K562 (cell line): ENCODE measurements around the gene NMNAT1. TPM values are rescaled to one million over a fixed set of nuclear protein-coding genes. Genes with fewer than 3 reads are reported as not detected.

Experiments
- BMI1 ChIP-seq: fragments of 150-350 bp; IDR thresholded peaks from 2 replicates; pipeline ENCODE4 v1.6.1; 2014; ENCODE audit warnings: low read length
- DDX20 ChIP-seq: fragments of 450-650 bp; IDR thresholded peaks from 2 replicates; pipeline ENCODE4 v1.6.1; 2016; ENCODE audit warnings: missing genetic modification characterization, low read depth, mild to moderate bottlenecking, missing compliant biosample characterization, moderate library complexity
- FOS ChIP-seq: IDR thresholded peaks from 3 replicates; pipeline ENCODE4 v1.6.1; 2011; ENCODE audit not compliant: insufficient read length; ENCODE audit errors: extremely low read depth
- FOSL1 ChIP-seq: fragments of 200-800 bp; sonication (Bioruptor generic); conservative IDR thresholded peaks from 2 replicates; pipeline ENCODE4 v1.6.1; 2016; ENCODE audit warnings: missing genetic modification characterization, missing compliant biosample characterization
- HEY1 ChIP-seq: fragments of 250-450 bp; sonication (Bioruptor Pico); IDR thresholded peaks from 2 replicates; pipeline ENCODE4 v1.5.0; 2020; ENCODE audit warnings: mild to moderate bottlenecking, moderate library complexity, borderline replicate concordance
- MCM7 ChIP-seq, 2 experiments: fragments of 450-650 bp; IDR thresholded peaks; 2 replicates each; pipeline ENCODE4 v1.6.1; 2016 to 2018
- MEF2A ChIP-seq: IDR thresholded peaks from 2 replicates; pipeline ENCODE4 v1.6.1; 2011; ENCODE audit warnings: low read depth, mild to moderate bottlenecking, low read length, moderate library complexity; ENCODE audit not compliant: control insufficient read depth
- MLX ChIP-seq, 2 experiments: fragments of 450-650 bp in 1 of 2; sonication (generic) in 1 of 2; formaldehyde crosslinking; conservative IDR thresholded peaks; 2 replicates each; pipeline versions ENCODE4 v1.4.0 to v1.8.1; 2020 to 2022; ENCODE audit warnings: mild to moderate bottlenecking in 1 of 2, missing genetic modification reagents in 1 of 2
- PCBP2 ChIP-seq: fragments of 200-400 bp; formaldehyde crosslinking; IDR thresholded peaks from 2 replicates; pipeline ENCODE4 v1.6.1; 2018; ENCODE audit warnings: low read length, low read depth, mild to moderate bottlenecking, moderate library complexity; ENCODE audit not compliant: poor library complexity, severe bottlenecking
- PHB ChIP-seq: fragments of 250-450 bp; sonication (Bioruptor Pico); IDR thresholded peaks from 2 replicates; pipeline ENCODE4 v1.5.0; 2021
- PHF21A ChIP-seq: fragments of 450-650 bp; IDR thresholded peaks from 2 replicates; pipeline ENCODE4 v1.6.1; 2017; ENCODE audit warnings: low read depth, borderline replicate concordance
- PPARD ChIP-seq: fragments of 250-450 bp; sonication (Bioruptor Pico); IDR thresholded peaks from 2 replicates; pipeline ENCODE4 v1.8.0; 2022; ENCODE audit warnings: inconsistent platforms, mild to moderate bottlenecking, moderate library complexity
- RBM14 ChIP-seq: fragments of 200-400 bp; formaldehyde crosslinking; IDR thresholded peaks from 2 replicates; pipeline ENCODE4 v1.6.1; 2018; ENCODE audit warnings: low read depth, mild to moderate bottlenecking, low read length, moderate library complexity, borderline replicate concordance; ENCODE audit not compliant: insufficient read depth
- SMAD4 ChIP-seq: fragments of 250-450 bp; sonication (Bioruptor Pico); conservative IDR thresholded peaks from 2 replicates; pipeline ENCODE4 v1.8.0; 2021; ENCODE audit warnings: inconsistent platforms, mild to moderate bottlenecking, moderate library complexity
- SP1 ChIP-seq: sonication (generic); formaldehyde crosslinking; IDR thresholded peaks from 2 replicates; pipeline ENCODE4 v1.8.1; 2022; ENCODE audit warnings: mild to moderate bottlenecking, missing genetic modification reagents
- SREBF2 ChIP-seq: sonication (generic); formaldehyde crosslinking; IDR thresholded peaks from 2 replicates; pipeline ENCODE4 v1.4.0; 2020; ENCODE audit warnings: mild to moderate bottlenecking, missing genetic modification reagents
- STAT5B ChIP-seq: fragments of 250-450 bp; sonication (Bioruptor Pico); IDR thresholded peaks from 2 replicates; pipeline ENCODE4 v1.8.0; 2021; ENCODE audit warnings: mild to moderate bottlenecking, inconsistent platforms
- TCF3 ChIP-seq: sonication (generic); formaldehyde crosslinking; IDR thresholded peaks from 2 replicates; pipeline ENCODE4 v1.4.0; 2020; ENCODE audit warnings: mild to moderate bottlenecking, missing genetic modification reagents
- TCF7L2 ChIP-seq: fragments of 150-350 bp; IDR thresholded peaks from 2 replicates; pipeline ENCODE4 v1.6.1; 2016; ENCODE audit warnings: low read depth, mild to moderate bottlenecking, low read length, moderate library complexity
- THRB ChIP-seq: fragments of 450-650 bp; formaldehyde crosslinking; conservative IDR thresholded peaks from 2 replicates; pipeline ENCODE4 v1.4.0; 2022; ENCODE audit warnings: mild to moderate bottlenecking, missing genetic modification characterization
- WHSC1 ChIP-seq: IDR thresholded peaks from one replicate; pipeline ENCODE4 v1.6.1; 2012; ENCODE audit warnings: low read length, control low read depth, inconsistent platforms
- ZBTB26 ChIP-seq: fragments of 450-650 bp; formaldehyde crosslinking; IDR thresholded peaks from 2 replicates; pipeline ENCODE4 v1.4.0; 2022; ENCODE audit warnings: missing genetic modification characterization
- ZC3H11A ChIP-seq: IDR thresholded peaks from 2 replicates; pipeline ENCODE4 v1.6.1; 2012; ENCODE audit warnings: low read depth, low read length, improper control_type of control experiment
- ZNF316 ChIP-seq: fragments of 450-650 bp; IDR thresholded peaks from 2 replicates; pipeline ENCODE4 v1.6.1; 2016
- ZNF696 ChIP-seq: fragments of 250-450 bp; sonication (Bioruptor Pico); conservative IDR thresholded peaks from 2 replicates; pipeline ENCODE4 v1.4.0; 2020; ENCODE audit warnings: mild to moderate bottlenecking, moderate library complexity
- ZNF830 ChIP-seq: fragments of 250-450 bp; sonication (Bioruptor Pico); IDR thresholded peaks from 2 replicates; pipeline ENCODE4 v1.5.0; 2021; ENCODE audit warnings: mild to moderate bottlenecking
- polyA plus RNA-seq, 8 experiments: library from polyadenylated mRNA; depleted of rRNA in 4 of 8; stranded (reverse) in 5 of 8; unstranded in 3 of 8; fragments of >200 nt; fragmentation: Nextera tagmentation in 2 of 8; fragmentation: Illumina TruSeq in 1 of 8; extraction: Ambion mirVana in 2 of 8; extraction: Trizol in 1 of 8; gene quantifications; 2 replicates each; pipeline versions ENCODE4 v1.2.1 to v1.2.3, GENCODE V29; 2011 to 2014; ENCODE audit warnings: inconsistent platforms in 1 of 8, missing spikeins in 1 of 8
- total RNA-seq, 7 experiments: library from RNA; depleted of rRNA in 6 of 7; stranded (reverse); fragments of >200 nt in 6 of 7; fragmentation: Illumina TruSeq in 2 of 7; extraction: Trizol in 2 of 7; gene quantifications; 2 replicates each; pipeline versions ENCODE4 v1.2.1 to v1.2.3, GENCODE V29; 2011 to 2021; ENCODE audit warnings: low replicate concordance in 1 of 7
- TF ChIP-seq, protein P1 (sequence below): sonication (generic); formaldehyde crosslinking; IDR thresholded peaks from 2 replicates; pipeline ENCODE4 v1.8.0; 2022; ENCODE audit warnings: mild to moderate bottlenecking, missing genetic modification reagents

Gene NMNAT1
- total and polyA plus RNA-seq, 9 of the 15 experiments (the other 6 are each of a cell fraction or from before 2014, with no cell fraction given) = 5.1 to 14.6 (median 12.1) TPM

GRCh38 chr1:9929431-9930385 lies 13.6 kb upstream of the NMNAT1 start (continued):
- TF ChIP-seq RBM14 = no peak
- peak; percentile 77 for TF ChIP-seq SMAD4 (CRISPR knock-in tag)
- TF ChIP-seq SREBF2 = no peak
- no peak for TF ChIP-seq WHSC1
- no peak for TF ChIP-seq MCM7 (IDR thresholded peaks at IDR 0.05)
- no peak for TF ChIP-seq SP1 (CRISPR knock-in tag)
- no peak for TF ChIP-seq ZBTB26 (CRISPR knock-in tag)
- no peak for TF ChIP-seq PCBP2
- TF ChIP-seq MLX (CRISPR knock-in tag; conservative IDR thresholded peaks at IDR 0.05) = no peak
- TF ChIP-seq PHB (CRISPR knock-in tag) = no peak
- peak; percentile 46 for TF ChIP-seq FOSL1 (tag)
- no peak for TF ChIP-seq PPARD (CRISPR knock-in tag)
- no peak for TF ChIP-seq PHF21A
- TF ChIP-seq THRB = no peak
- TF ChIP-seq, protein P1, sequence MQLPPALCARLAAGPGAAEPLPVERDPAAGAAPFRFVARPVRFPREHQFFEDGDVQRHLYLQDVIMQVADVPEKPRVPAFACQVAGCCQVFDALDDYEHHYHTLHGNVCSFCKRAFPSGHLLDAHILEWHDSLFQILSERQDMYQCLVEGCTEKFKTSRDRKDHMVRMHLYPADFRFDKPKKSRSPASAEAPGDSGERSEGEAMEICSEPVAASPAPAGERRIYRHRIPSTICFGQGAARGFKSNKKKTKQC = no peak
- TF ChIP-seq ZNF696 (CRISPR knock-in tag) = no peak
- no peak for TF ChIP-seq TCF3 (CRISPR knock-in tag)
- TF ChIP-seq ZNF316 = peak; percentile 66
- no peak for TF ChIP-seq MEF2A
- TF ChIP-seq FOS = no peak
- TF ChIP-seq BMI1 = no peak
- no peak for TF ChIP-seq HEY1 (CRISPR knock-in tag)
- TF ChIP-seq STAT5B = no peak
- TF ChIP-seq ZC3H11A = no peak
- no peak for TF ChIP-seq TCF7L2
- TF ChIP-seq DDX20 = no peak
- TF ChIP-seq ZNF830 (CRISPR knock-in tag) = no peak
